Measurements from ENCODE around the gene MTA1. TPM values are rescaled to one million over a fixed set of nuclear protein-coding genes. Genes with fewer than 3 reads are reported as not detected.

Gene MTA1
- total and polyA plus RNA-seq, 2 donors: 32.5 to 80.8 TPM

DNA sequence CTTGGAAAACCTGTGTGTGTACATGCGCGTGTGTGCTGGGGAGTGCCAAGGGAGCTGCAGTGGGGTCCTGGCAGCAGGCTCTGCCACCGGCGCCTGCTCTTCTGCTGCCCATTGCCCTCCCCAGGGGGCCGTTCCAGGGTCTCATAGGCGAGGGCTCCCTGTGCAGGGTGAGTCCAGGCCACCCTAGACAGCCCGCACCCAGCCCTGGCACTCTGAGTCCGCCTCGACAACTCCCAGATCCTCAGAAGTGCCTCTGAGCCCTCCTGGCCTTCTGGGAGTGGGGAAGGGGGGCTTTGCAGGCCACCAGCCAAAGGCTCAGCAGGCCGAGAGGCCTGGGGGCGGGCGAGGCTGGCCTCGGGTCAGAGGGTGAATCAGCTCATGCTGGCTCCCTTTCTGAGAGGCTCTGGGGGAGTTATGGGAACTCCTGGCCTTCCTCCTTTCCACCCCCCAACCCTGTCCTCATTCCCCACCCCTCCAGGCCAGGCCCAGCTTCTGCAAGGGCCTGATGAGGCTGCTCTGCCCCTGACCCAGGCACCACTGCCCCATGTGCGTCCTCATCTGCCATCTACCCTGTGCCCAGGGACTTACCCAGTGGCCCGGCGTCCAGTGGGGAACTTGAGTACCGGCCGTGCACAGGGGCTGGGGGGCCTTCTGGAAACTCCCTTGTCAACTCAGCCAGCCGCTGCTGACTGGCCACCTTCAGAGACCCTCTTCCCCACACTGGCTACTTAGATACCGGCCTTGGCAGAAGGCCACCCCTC is 69.3 kb downstream of the MTA1 start:
- DNase-seq (ENCODE audit: low read depth in 6 of 9, low spot score in 9 of 9): no peak
- H3K4me3 ChIP-seq (ENCODE audit: low read length in 2 of 2): peak overlapping the region; percentile 57 to 65
- H3K27me3 ChIP-seq (ENCODE audit: control insufficient read depth in 2 of 2, insufficient read depth in 1 of 2, low read length in 1 of 2): peaks cover 17 to 42% of the 10 kb centered on the region in 2 donors
- H3K27ac ChIP-seq (ENCODE audit: low read depth in 1 of 2, low read length in 1 of 2): peak overlapping the region; percentile 96 to 98
- H3K9me3 ChIP-seq (ENCODE audit: control insufficient read depth in 2 of 2, insufficient read depth in 1 of 2, low read length in 1 of 2): no peaks in the 10 kb centered on the region
- 88% methylated on average over 20 of the region's 20 CpGs for WGBS
- H3K4me1 ChIP-seq (ENCODE audit: control insufficient read depth in 2 of 2, insufficient read depth in 2 of 2, low read length in 2 of 2): peaks cover 24 to 55% of the 10 kb centered on the region in 2 donors
- H3K36me3 ChIP-seq (ENCODE audit: control insufficient read depth in 2 of 2, insufficient read depth in 2 of 2, low read length in 1 of 2): peaks cover 0 to 10% of the 10 kb centered on the region in 2 donors

DNA sequence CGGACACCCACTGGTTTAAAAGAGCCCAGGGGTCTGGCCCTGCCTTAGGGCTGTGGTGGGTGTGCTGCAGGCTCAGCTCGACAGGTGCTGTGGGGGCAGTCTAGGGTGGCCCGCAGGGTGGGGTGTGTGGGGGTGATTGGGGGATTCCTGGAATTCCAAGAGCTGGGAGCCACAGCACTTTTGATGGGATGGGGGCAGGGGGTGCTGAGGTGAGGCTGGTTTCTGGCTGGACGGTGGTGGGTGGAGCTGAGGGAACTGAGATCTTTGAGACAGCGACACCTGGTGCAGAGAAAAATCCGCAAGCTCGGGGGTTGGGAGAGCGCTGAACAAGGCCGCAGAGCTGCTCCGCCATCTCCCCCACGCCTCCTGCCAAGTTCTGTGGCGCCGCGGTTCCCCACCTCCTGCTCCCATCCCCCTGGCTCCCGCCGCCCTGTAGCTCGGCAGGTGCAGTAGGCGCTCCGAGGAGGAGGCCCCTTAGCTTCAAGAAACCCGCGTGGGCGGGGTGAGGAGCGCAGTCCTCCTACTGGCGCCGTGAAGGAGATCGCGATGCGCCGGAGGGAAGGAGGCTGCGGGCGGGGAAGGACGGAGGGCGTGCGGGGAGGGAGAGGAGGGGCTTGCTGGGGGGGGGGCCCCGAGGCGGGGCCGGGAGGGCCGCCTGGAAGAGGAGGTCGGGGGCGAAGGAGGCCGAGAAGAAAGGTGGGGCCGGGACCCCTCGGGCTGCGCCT is 70.1 kb downstream of the MTA1 start:
- H3K9me3 ChIP-seq (ENCODE audit: control insufficient read depth in 2 of 2, insufficient read depth in 1 of 2, low read length in 1 of 2): no peaks in the 10 kb centered on the region
- H3K36me3 ChIP-seq (ENCODE audit: control insufficient read depth in 2 of 2, insufficient read depth in 2 of 2, low read length in 1 of 2): peaks cover 2 to 16% of the 10 kb centered on the region in 2 donors
- WGBS: 2% methylated on average over 43 of the region's 44 CpGs
- peak; percentile 86 to 98 (median 93) for DNase-seq (ENCODE audit: low read depth in 6 of 9, low spot score in 9 of 9)
- peaks cover 23 to 48% of the 10 kb centered on the region in 2 donors for H3K4me1 ChIP-seq (ENCODE audit: control insufficient read depth in 2 of 2, insufficient read depth in 2 of 2, low read length in 2 of 2)
- H3K27ac ChIP-seq (ENCODE audit: low read depth in 1 of 2, low read length in 1 of 2): peak overlapping the region; percentile 96 to 98
- peak overlapping the region; percentile 57 to 65 for H3K4me3 ChIP-seq (ENCODE audit: low read length in 2 of 2)
- H3K27me3 ChIP-seq (ENCODE audit: control insufficient read depth in 2 of 2, insufficient read depth in 1 of 2, low read length in 1 of 2): peaks cover 17 to 34% of the 10 kb centered on the region in 2 donors

DNA sequence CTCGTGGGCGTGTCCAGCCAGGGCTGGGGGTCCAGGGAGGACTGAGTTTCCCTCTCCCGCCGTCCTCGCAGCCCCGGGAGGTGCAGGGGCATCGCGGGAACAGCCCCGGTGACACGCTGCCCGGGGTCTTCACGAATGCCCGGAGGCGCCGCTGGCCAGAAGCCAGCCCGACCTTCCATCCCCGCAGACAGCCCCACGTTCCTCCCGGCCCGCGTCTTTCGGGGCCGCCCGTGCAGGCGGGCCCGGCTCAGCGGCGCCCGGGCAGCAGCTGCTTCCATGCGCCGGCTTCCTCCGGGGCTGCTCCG is 70.6 kb downstream of the MTA1 start:
- Histone ChIP-seq H3K36me3 (ENCODE audit: control insufficient read depth in 2 of 2, insufficient read depth in 2 of 2, low read length in 1 of 2) (peaks cover 2 to 17% of the 10 kb centered on the region in 2 donors), H3K4me1 (ENCODE audit: control insufficient read depth in 2 of 2, insufficient read depth in 2 of 2, low read length in 2 of 2) (peaks cover 21 to 48% of the 10 kb centered on the region in 2 donors), H3K9me3 (ENCODE audit: control insufficient read depth in 2 of 2, insufficient read depth in 1 of 2, low read length in 1 of 2) (no peaks in the 10 kb centered on the region), H3K27me3 (ENCODE audit: control insufficient read depth in 2 of 2, insufficient read depth in 1 of 2, low read length in 1 of 2) (peaks cover 16 to 29% of the 10 kb centered on the region in 2 donors), H3K4me3 (ENCODE audit: low read length in 2 of 2) (peak overlapping the region; percentile 57 to 65), H3K27ac (ENCODE audit: low read depth in 1 of 2, low read length in 1 of 2) (peak overlapping the region; percentile 96 to 98)
- DNase-seq (ENCODE audit: low read depth in 6 of 9, low spot score in 9 of 9): peak in 2 of 9 donors; percentile 43 to 58
- WGBS: under 1% methylated on average over 33 of the region's 33 CpGs

DNA sequence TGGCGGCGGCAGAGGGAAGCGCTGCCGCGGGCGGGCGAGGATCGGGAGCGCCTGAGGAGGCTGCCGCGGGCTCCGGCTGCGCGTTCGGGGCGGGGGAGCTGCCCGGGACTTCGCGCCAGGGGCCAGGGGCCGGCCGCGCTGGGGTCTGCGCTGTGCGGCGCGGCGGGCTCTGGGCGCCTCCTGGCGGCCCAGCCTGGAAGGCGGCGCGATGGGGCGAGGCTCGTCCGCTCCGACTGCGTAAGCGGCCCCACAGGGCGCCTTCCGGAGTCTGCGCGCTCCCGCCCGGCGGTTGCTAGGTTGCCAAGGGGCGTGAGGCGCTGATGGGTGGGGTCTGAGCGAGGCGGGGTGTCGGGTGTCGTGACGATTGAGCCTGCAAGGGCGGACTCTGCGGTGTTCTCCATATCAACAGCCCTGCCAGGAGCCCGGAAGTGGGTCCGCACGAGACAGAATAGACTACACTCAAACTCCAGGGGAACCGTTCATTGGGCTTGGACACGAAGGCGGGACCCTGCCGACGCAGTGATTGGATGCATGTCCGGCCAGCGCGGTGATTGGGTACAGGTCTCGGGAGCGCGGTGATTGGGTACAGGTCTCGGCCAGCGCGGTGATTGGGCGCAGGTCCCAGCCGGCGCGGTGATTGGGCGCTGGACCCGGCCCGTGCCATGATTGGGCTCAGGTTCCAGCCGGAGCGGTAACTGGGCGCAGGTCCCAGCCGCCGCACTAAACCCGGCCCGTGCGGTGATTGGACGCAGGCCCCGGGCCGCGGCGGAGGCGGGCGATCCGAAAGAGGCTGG is 71.1 kb downstream of the MTA1 start, which contains the start of gene TEDC1:
Gene TEDC1, plus strand, starts transcription at position 675 of the 794 bp plus-strand sequence. CDS start 130 bp downstream, outside the sequence.
- Histone ChIP-seq H3K27me3 (ENCODE audit: control insufficient read depth in 2 of 2, insufficient read depth in 1 of 2, low read length in 1 of 2) (peaks cover 15 to 24% of the 10 kb centered on the region in 2 donors), H3K4me3 (ENCODE audit: low read length in 2 of 2) (peak within 1 kb of the TSS; percentile 57 to 65), H3K9me3 (ENCODE audit: control insufficient read depth in 2 of 2, insufficient read depth in 1 of 2, low read length in 1 of 2) (no peaks in the 10 kb centered on the region), H3K4me1 (ENCODE audit: control insufficient read depth in 2 of 2, insufficient read depth in 2 of 2, low read length in 2 of 2) (peaks cover 21 to 45% of the 10 kb centered on the region in 2 donors), H3K36me3 (ENCODE audit: control insufficient read depth in 2 of 2, insufficient read depth in 2 of 2, low read length in 1 of 2) (peaks cover 5 to 17% of the 10 kb centered on the region in 2 donors), H3K27ac (ENCODE audit: low read depth in 1 of 2, low read length in 1 of 2) (peak within 1 kb of the TSS; percentile 96 to 98)
- WGBS: under 1% methylated on average over 94 of the region's 94 CpGs
- DNase-seq (ENCODE audit: low read depth in 6 of 9, low spot score in 9 of 9): peak; percentile 93 to 100 (median 99)

GRCh38 chr14:105491366-105491973 is 71.8 kb downstream of the MTA1 start:
- DNase-seq (ENCODE audit: low read depth in 6 of 9, low spot score in 9 of 9): peak in 4 of 9 donors; percentile 50 to 71 (median 60)
- peaks cover 5 to 17% of the 10 kb centered on the region in 2 donors for H3K36me3 ChIP-seq (ENCODE audit: control insufficient read depth in 2 of 2, insufficient read depth in 2 of 2, low read length in 1 of 2)
- peak overlapping the region; percentile 54 to 65 for H3K4me3 ChIP-seq (ENCODE audit: low read length in 2 of 2)
- peak overlapping the region; percentile 85 to 92 for H3K27ac ChIP-seq (ENCODE audit: low read depth in 1 of 2, low read length in 1 of 2)
- 2% methylated on average over 53 of the region's 53 CpGs for WGBS
- peaks cover 21 to 38% of the 10 kb centered on the region in 2 donors for H3K4me1 ChIP-seq (ENCODE audit: control insufficient read depth in 2 of 2, insufficient read depth in 2 of 2, low read length in 2 of 2)
- no peaks in the 10 kb centered on the region for H3K9me3 ChIP-seq (ENCODE audit: control insufficient read depth in 2 of 2, insufficient read depth in 1 of 2, low read length in 1 of 2)
- peaks cover 8 to 17% of the 10 kb centered on the region in 2 donors for H3K27me3 ChIP-seq (ENCODE audit: control insufficient read depth in 2 of 2, insufficient read depth in 1 of 2, low read length in 1 of 2)

DNA sequence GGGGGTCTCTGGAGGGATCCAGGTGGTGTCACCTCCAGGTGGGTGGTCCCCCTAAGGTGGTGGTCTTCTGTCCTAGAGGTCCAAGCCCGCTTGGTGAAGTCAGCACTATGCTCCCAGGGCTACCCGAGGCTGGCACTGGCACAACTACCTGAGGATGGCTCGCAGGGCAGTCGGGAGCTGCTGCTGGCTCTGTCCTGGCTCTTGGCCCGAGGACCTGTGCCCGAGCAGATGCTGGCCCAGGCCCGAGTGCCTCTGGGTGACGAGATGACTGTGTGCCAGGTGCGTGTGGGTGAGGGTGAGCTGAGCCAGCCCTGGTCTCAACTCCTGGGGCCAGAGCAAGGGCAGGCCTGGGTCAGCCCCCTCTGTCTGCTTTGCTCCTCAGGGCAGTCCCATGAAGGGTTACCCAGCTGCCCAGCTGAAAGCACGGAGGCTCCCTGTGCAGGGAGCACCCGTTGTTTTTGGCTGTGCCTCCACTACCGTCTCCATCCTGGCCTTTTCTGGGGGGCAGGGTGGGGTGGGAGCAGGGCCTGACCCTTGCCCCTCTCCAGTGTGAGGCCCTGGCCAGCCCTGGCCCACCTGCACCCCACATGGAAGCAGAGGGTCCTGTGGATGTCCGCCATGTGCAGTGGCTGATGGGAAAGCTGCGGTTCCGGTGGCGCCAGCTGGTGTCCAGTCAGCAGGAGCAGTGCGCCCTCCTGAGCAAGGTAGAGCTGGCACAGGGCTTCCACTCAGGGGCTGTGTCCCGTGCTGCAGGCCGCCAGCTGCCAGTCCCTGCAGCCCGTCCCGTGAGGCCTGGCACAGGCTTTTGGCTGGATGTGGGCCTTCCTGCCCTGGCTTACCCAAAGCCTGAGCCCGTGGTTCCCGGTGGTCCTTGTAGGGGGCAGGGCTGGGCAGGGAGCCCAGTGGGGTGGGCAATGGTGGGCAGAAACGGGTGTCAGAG is 72.7 kb downstream of the MTA1 start:
- 97% methylated on average over 24 of the region's 24 CpGs for WGBS
- DNase-seq (ENCODE audit: low read depth in 6 of 9, low spot score in 9 of 9): no peak
- peaks cover 5 to 21% of the 10 kb centered on the region in 2 donors for H3K36me3 ChIP-seq (ENCODE audit: control insufficient read depth in 2 of 2, insufficient read depth in 2 of 2, low read length in 1 of 2)
- H3K27me3 ChIP-seq (ENCODE audit: control insufficient read depth in 2 of 2, insufficient read depth in 1 of 2, low read length in 1 of 2): peaks cover 1 to 9% of the 10 kb centered on the region in 2 donors
- no peaks in the 10 kb centered on the region for H3K9me3 ChIP-seq (ENCODE audit: control insufficient read depth in 2 of 2, insufficient read depth in 1 of 2, low read length in 1 of 2)
- H3K4me3 ChIP-seq (ENCODE audit: low read length in 2 of 2): peak overlapping the region in 1 of 2 donors; percentile 54
- no peak overlapping the region for H3K27ac ChIP-seq (ENCODE audit: low read depth in 1 of 2, low read length in 1 of 2)
- H3K4me1 ChIP-seq (ENCODE audit: control insufficient read depth in 2 of 2, insufficient read depth in 2 of 2, low read length in 2 of 2): peaks cover 21 to 29% of the 10 kb centered on the region in 2 donors

- 96% methylated on average over 20 of the region's 20 CpGs for WGBS
- DNase-seq (ENCODE audit: low read depth in 6 of 9, low spot score in 9 of 9): no peak
Observed at GRCh38 chr14:105492971-105493871, 73.6 kb downstream of the MTA1 start.

More at GRCh38 chr14:105492971-105493871, 73.6 kb downstream of the MTA1 start:
- peaks cover 17 to 21% of the 10 kb centered on the region in 2 donors for H3K4me1 ChIP-seq (ENCODE audit: control insufficient read depth in 2 of 2, insufficient read depth in 2 of 2, low read length in 2 of 2)
- no peaks in the 10 kb centered on the region for H3K9me3 ChIP-seq (ENCODE audit: control insufficient read depth in 2 of 2, insufficient read depth in 1 of 2, low read length in 1 of 2)
- H3K27ac ChIP-seq (ENCODE audit: low read depth in 1 of 2, low read length in 1 of 2): no peak overlapping the region
- H3K36me3 ChIP-seq (ENCODE audit: control insufficient read depth in 2 of 2, insufficient read depth in 2 of 2, low read length in 1 of 2): peaks cover 5 to 28% of the 10 kb centered on the region in 2 donors
- no peaks in the 10 kb centered on the region for H3K27me3 ChIP-seq (ENCODE audit: control insufficient read depth in 2 of 2, insufficient read depth in 1 of 2, low read length in 1 of 2)
- H3K4me3 ChIP-seq (ENCODE audit: low read length in 2 of 2): no peak overlapping the region
